ENCODE results near the gene KLHDC7A. TPM values are rescaled to one million over a fixed set of nuclear protein-coding genes. Genes with fewer than 3 reads are reported as not detected.

The KLHDC7A gene
- total RNA-seq: not detected in 2 replicates

DNA sequence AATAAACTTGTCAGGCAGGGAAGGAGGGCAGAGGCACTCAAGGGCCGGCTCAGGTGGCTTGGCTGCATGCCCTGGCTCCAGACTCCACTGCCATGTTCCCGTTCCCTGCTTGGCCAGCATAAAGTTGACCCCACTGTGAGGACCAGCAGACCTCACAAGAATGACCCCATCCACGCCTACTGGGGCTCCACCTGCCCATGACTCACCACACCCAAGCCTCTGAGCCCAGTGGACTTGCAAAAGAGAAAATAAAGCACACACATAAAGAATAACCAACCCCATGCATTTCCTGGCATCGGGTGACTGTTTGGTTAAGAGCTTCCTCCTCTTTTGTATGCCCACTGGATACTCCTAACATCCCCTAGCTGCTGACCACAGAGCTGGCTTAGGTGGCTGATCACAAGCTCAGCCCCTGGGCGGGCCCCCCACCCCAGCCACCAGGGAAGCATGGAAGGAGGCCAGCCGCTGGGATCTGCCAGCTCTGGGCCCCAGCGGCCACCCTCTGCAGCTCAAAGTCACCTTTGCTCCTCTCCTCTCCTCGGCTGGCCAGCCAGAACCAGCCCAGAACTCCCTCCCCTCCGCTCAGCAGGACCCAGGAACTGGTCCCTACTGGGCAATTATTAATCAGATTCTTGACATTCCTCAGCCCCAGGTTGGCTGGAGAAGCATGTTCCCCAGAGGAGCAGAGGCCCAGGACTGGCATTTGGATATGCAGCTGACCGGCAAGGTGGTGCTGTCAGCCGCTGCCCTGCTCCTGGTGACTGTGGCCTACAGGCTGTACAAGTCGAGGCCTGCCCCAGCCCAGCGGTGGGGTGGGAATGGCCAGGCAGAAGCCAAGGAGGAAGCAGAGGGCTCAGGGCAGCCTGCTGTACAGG is at the start of gene KLHDC7A:
KLHDC7A (plus strand) TSS at position 616 of the 875 bp plus-strand sequence; CDS start at position 668, 52 bp downstream.

Other genes starting within 250 kb of the KLHDC7A start
- not detected in 2 replicates for gene PAX7, start 149.9 kb downstream of the KLHDC7A start, total RNA-seq

Measured in cardiac ventricle fibroblast (primary cell).